Inferior parietal cortex (tissue), 1 donor: Measurements from ENCODE around the gene ADAM23.

Source experiments
- DNase-seq: peaks from one replicate; pipeline ENCODE4 v3.0.0-alpha.2; 2016; ENCODE audit errors: extremely low spot score

Gene ADAM23

DNA sequence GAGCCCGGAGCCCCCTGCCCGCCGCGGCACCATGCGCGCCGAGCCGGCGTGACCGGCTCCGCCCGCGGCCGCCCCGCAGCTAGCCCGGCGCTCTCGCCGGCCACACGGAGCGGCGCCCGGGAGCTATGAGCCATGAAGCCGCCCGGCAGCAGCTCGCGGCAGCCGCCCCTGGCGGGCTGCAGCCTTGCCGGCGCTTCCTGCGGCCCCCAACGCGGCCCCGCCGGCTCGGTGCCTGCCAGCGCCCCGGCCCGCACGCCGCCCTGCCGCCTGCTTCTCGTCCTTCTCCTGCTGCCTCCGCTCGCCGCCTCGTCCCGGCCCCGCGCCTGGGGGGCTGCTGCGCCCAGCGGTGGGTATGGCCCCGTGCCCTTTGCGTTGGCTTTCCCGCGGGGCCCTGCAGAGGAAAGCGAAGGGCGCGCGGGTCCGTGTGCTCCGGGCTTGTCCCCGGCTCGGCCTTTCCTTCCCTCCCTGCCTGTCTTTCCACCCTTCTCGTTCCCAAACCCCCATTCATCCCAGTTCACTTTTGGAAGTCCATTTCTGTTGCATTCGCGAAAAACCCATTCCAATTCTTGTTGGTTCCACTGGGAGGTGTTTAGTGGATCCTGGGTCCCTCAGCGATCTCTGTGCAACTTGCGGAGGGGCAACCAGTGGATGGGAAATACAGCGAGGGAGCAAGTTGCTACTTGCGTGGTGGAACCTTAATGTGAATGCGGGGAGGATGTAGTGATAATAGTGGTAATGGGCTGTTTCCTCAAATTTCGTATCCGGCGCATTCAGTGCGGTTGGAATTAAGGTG, 599 bp downstream of the ADAM23 start:
- DNase-seq, result peak; percentile 47

DNA sequence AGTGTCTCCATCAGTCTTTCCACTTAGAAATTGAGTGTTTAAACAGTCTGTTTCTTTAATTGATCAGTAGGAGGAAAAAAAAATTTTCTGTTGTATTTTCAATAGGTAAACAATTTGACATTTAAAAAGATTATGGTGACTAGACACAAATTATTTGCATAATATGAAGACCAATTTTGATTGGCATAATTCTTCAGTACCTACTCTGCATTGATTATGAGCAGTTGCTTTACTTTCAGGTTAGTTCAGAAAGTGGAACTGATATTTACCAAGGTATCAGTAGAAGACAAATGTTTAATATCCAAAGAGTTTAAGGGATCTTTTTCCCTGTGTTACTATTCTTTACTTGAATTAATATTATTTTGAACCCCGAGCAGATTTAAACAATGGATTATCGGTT, 2.6 kb downstream of the ADAM23 start:
- no peak for DNase-seq

DNA sequence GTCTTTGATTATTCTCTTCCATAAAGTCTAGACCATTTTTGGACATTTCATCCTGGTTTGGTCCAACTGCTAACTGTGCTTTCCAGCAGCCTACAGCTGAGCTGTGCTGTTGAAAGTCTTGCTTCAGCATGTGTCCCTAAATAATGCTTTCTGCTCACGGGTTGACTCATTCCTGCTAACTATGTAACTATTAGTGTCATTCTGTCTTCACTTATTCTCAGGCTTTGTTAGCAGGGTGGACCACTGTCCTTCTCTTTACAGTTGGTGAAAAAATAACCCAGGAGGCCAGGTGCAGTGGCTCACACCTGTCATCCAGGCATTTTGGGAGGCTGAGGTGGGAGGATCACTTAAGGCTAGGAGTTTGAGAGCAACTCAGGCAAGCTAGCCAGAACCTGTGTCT, 8.9 kb downstream of the ADAM23 start:
- no peak for DNase-seq

- no peak for DNase-seq
Measured at GRCh38 chr2:206452750-206453149, 9.4 kb downstream of the ADAM23 start.

- no peak for DNase-seq
Measured at GRCh38 chr2:206456078-206456754, 12.9 kb downstream of the ADAM23 start.

DNA sequence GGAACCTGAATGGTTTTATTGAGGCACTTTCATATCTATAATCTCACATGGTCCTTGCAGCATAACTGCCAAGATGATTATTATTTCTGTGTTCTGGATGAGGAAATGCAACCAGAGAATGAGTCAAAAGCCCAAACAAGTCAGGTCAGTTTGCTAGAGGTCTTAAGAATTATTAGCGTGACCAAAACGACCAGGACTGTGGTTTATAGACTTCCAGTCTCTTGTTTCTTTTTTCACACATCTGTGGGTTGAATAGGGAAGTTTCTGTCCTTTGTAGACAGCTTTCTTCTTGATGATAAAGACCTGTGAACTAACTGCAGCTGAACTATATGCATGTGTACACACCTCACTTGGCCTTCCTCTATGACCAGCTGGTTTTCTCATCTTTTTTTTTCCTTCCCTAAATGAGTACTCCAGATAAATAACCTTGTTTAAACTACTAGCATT, 13.9 kb downstream of the ADAM23 start:
- no peak for DNase-seq

GRCh38 chr2:206462240-206462854, 19.0 kb downstream of the ADAM23 start:
- DNase-seq, result no peak

GRCh38 chr2:206463685-206464084, 20.4 kb downstream of the ADAM23 start:
- no peak for DNase-seq

DNA sequence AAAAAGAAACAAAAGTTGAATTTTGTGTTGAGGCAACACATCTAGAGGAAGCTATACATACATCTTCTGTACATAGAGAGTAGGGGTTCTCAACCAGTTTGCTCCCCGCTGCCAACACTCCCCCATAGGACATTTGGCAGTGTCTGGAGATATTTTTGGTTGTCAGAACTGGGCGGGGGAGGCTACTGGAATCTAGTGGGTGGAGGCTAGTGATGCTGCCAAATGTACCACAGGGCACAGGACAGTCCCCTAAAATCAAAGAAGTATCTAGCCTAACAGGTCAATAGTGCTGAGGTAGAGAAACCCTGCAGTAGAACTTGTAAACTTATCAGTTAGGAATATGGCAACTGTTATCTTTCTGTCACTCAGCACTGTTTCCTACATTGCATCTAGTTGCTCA, 21.3 kb downstream of the ADAM23 start:
- DNase-seq, result no peak

DNA sequence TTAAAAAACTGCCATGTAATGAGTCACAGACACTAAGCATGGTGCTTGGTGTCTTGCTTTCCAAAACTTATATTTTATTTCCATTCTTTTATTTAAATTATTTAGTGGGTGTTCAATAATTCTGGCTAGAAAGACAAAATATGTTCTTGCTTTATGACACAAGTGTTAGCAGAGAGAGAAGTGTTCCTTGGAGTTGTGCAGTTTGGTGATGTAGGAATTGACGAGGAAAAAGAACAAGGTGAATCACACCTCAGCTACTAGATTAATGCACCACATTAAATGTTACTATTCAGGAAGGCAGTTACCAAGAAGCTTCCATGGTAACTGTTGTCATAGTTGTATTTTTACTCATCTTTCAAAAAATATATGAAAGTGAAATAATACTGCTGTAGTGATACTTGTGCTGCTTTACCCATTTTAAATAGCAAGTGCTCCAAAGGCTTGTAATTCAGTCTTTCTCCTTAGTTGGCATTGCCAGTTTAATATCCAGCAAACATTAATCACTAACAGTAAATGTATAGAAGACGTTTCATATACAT, 28.3 kb downstream of the ADAM23 start:
- DNase-seq, result no peak

GRCh38 chr2:206472094-206472493, 28.8 kb downstream of the ADAM23 start:
- DNase-seq, result no peak

DNA sequence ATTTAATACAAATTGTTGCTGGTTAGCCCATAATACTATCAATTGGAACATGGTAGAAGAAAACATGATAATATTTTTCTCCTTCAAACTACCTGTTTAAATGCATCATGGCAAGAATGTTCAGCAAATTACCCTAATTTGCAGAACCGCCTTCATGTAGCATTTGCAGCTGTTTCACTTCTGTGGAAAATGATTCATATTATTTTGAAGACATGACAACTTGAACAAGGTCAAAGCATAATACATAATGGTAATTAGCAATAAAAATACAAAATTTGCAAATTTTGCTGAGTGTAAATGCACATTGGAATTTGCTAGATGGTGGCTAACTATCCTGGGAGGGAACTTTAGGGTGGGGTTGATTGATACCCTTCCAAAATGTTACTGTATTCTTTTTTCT, 30.8 kb downstream of the ADAM23 start:
- no peak for DNase-seq

- DNase-seq, result no peak
Measured at GRCh38 chr2:206477296-206477695, 34.0 kb downstream of the ADAM23 start.

- no peak for DNase-seq
Measured at GRCh38 chr2:206478340-206478739, 35.0 kb downstream of the ADAM23 start.

GRCh38 chr2:206480161-206480560, 36.8 kb downstream of the ADAM23 start:
- no peak for DNase-seq

DNA sequence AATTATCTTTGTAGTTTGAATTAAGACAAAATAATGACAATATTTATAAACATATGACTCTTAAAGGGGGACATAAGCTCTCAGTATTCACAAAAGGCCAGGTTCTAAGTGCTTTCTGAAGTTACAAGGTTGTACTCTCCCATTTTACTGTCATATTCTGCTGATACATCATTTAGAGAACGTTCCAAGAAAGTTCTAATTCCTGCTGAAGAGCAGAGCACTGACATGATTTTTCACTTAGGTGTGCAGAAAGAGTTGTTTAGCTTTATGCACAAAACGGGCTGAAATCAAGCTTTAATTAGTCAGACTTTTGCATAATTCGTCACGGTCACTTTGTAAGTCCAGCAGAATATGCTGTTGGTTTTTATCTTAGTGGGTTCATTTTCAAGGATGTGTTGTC, 37.3 kb downstream of the ADAM23 start:
- no peak for DNase-seq

- DNase-seq, result no peak
Measured at GRCh38 chr2:206481056-206481455, 37.7 kb downstream of the ADAM23 start.

DNA sequence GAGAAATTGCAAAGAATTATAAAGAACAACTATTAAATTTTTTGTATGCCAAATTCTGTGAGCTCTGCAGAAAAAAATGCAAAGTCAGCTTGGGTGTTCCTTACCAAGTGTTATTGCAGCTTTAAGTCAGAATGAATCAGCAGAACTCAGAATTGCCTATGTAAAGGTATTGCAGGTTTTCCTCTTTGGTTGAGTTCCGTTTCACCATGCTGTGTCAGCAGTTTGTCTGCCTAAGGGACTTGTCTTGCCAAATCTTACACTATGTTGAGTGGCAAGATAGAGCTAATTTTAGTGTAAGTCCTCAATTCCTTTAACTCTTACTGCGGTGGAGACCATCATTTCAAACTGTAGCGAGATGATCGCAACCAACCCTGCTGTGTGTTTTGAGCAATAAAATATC, 38.8 kb downstream of the ADAM23 start:
- DNase-seq, result no peak

- no peak for DNase-seq
Measured at GRCh38 chr2:206482633-206483032, 39.3 kb downstream of the ADAM23 start.

GRCh38 chr2:206488053-206488452, 44.7 kb downstream of the ADAM23 start:
- no peak for DNase-seq

DNA sequence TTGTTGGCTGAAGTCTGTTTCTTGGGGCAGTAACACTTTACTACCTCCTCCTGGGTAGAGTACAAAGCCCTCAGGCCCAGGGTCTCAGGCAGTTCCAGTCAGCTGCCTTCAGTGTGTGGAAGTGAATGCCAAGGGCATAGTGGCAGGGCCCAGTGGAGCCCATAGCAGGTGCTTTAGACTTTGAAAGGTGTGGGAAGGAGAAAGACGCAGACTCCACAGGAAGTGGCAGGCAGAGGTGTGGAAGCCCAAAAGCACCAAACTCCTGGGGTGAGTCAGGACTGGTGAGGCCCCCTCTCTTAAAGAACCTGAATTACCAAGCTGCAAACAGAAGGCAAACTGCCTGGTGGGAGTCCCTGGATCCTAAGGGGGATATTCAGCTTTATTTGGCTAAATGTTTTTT, 45.3 kb downstream of the ADAM23 start:
- no peak for DNase-seq

GRCh38 chr2:206494061-206494460, 50.7 kb downstream of the ADAM23 start:
- no peak for DNase-seq

DNA sequence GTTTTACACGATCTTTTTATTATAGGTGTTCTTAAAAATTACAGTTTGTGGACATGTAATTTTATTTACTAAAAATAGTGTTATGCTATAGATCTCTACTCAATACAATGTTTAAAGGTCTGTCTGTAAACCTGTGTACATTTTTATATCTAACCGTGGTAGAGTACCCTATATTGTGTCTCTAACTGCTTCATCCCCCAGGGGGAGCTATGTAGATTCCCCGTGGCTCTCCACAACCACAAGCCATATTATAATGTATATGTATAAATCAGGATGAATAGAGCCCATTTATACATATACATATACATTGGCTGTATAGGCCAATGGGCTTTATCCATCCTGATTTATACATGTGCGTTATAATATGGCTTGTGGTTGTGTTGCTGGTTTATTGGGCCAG, 59.4 kb downstream of the ADAM23 start:
- DNase-seq, result no peak
